Hepatic stellate cell (primary cell): Measurements from ENCODE around the gene MEPE.

Source experiments
- DNase-seq: peaks from one replicate; pipeline ENCODE4 v3.0.0; 2011; ENCODE audit warnings: low spot score

The MEPE gene

DNA sequence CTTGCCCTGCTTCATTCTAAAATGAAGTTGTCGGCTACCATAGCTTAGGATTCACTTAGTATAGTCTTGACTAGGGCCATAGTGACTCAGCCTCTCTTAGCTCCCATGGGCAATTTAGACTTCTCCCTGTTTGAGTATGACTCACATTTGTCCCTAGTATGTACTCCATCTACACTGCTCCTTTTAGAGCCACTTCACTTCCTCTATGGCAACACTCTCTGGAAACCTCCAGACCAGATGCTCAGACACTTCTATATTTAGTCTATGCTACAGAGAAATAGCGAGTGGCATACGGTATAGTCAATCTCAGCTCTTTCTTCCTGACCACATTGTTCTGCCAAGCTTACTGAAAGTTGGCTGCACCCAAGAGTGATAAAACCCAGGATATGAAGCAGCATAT is 11.2 kb downstream of the MEPE start:
- peak; percentile 34 for DNase-seq

DNA sequence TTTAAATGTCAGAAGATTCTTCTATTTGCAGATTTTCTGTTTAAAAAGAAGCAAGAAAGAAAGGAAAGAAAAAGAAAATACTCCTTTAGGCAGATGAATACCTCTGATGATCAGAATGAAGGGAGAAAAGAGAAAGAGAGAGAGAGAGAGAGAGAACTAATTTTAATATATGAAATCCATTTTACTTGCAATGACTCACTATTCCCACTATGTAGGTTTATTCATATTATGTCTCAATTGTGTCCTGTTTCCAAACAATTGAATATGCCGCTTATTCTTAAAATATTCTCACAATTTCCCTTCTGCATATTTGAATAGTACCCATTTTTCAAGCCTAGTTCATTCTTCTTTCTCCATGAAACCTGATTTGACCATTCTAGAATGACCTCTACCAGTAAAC is 11.7 kb downstream of the MEPE start:
- DNase-seq: no peak

- no peak for DNase-seq
Measured at GRCh38 chr4:87846226-87846625, 13.5 kb downstream of the MEPE start.

DNA sequence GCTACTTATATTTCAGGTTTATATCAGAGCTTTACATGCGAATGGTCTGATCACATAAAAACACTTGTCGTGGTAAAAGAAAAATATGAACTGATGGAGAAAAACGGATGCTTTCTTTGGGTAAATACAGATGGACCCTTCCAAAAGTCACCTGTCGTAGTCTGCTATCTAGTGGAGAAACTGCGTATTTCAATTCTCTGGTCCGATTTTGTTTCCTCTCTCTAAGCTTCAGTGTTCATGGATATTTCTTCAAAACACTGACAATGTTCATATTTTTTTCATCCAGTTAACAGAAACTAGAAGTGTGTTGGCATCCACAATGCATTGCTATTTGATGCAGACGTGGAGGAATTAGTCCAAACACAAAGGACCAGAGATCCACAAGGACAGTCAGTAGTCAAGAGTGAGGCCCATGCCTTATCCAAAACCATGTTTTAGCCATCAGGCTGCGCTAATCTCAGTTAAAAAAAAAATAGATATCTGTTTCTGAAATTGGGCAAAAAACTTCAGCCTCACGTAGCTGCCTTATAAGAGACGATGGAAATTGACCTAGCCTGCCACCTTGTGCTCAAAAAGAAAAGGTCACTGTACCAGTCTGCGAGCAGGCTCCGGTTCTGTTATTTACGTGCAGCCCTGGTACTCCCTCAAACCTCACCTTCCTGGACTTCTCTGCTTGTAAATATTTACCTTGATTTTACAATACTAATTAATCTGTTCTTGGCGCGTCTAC is 16.0 kb downstream of the MEPE start:
- DNase-seq: peak; percentile 42

DNA sequence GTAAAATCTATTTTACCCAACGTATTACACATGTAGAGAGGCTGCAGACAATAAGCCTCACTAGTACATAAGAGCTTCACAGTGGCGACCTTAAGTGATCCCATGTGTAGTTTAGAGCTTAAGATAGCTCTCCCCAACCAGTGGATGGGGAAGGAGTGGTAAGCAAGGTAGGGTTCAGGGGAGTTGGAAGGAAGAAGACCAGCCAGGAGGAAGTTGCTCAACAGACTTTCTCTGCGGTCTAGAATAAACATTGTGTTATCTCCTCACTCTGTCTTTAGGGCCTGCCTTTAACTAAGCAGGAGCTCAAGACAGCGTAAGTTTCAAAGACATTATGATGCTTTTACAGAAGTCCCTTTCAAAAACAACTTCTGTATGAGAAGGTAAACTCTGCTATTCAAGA is 16.8 kb downstream of the MEPE start:
- no peak for DNase-seq

- no peak for DNase-seq
Measured at GRCh38 chr4:87851332-87851731, 18.6 kb downstream of the MEPE start.

DNA sequence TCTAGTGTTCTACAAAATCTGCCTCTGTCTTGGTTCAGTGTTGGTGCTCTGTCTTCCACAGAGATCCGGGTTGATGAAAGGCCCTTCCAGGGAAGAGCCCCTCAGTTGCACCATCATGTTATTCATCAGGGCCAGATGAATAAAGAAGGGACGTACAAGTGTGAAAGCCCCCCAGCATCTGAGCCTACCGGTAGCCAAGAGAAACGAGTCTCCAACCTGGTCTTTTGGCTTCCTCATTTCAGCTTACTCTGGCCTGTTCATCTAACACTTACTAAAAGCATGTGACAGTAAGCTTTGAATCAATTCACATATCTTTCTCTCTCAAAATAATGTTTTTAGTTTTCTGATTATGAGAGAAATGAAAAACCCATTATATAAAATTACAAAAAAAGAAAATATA is 19.2 kb downstream of the MEPE start:
- DNase-seq: no peak

GRCh38 chr4:87853108-87853507 is 20.3 kb downstream of the MEPE start:
- DNase-seq: peak; percentile 25

DNA sequence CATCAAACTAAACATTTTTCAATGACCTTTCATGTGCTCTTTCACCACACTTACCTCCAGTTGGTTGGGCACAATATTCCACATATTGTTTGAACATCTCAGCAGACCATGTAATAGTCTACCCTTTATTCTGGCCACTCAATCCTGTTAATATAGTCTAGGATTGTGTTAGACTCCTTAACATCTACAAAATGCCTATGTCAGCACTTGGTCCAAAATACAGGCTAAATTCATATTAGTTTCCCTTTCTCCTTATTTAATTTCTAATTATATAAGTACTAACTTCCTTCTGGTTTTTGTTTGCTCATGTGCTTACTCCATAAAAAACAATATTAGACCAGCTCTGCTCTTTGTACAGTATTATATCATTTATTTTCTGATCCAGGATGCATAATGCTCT is 21.1 kb downstream of the MEPE start:
- no peak for DNase-seq

DNA sequence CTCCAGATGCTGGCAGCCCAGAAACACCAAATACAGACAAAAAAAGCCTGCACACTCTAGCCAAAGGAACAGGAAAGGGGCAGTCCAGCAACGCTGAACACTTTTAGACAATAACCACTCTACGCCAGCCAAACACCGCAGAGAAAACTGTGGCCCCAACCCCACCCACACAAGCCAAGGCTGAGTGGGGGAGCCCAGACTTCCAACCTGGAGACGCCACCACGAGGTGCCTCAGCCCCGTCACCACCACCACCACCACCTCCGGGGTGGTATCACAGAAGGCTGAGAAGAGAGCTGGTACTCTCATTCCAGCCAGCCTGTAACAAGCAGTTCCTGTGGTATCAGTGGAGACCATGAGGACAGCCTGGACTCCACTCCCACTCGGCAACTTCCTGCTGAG is 22.8 kb downstream of the MEPE start:
- DNase-seq: no peak

DNA sequence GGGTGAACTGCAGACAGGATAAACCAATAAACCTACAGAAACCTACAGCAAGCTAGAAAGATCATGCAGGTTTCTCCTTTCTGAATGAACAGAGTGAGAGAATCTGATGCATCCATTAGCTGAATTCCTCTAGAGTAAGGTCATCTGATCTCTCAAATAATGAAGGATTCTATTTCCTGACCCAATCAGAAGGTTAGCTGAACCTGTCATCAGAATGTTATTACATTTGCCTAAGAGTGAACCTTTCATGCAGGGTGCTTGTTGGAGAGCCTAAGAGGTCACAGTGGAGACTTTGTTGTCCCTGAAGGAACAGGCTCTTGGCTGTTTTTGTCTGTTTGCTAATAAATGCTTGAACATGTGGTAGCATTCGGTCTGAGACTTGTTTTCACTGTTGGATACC is 24.0 kb downstream of the MEPE start:
- DNase-seq: no peak

- DNase-seq: no peak
Measured at GRCh38 chr4:87857789-87858188, 25.0 kb downstream of the MEPE start.

DNA sequence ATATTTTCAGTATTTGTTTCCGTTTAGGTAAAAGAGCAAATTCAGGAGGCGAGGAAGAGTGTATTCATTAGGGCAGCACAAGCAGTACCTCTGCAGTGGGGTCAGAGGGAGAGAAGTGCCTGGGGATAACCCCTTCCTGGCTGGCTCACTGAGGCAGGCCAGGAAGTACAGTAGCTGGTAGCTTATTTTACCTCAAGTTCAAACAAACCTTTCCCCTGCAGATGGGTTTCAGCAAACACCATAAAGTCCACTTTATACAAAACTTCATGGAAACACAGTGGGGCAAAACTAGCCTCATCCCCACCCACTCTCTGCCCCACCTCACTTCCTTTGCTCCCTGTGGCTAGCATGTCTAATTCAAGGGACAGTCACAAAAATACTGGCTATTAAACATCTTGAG is 29.5 kb downstream of the MEPE start:
- DNase-seq: no peak

GRCh38 chr4:87863486-87863885 is 30.7 kb downstream of the MEPE start:
- DNase-seq: no peak

GRCh38 chr4:87864321-87864720 is 31.6 kb downstream of the MEPE start:
- no peak for DNase-seq

DNA sequence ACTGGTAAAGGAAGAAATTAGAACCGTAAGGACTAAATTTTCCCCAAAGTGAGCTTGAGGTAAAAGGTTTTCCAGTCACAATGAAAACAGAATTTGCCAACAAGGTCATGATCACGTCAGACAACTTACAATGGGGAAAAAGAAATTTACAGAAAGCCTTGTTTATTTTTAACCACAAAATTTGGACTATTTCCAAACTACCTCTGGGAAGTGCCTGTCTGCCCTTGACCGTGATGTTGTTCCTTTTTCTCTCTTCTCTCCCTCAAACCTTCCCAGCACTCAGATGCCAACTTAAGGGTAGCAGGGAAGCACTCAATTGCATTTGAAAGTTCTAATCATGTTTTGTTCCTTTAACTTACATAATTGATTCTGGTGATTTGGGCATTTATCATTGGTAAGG is 32.5 kb downstream of the MEPE start:
- no peak for DNase-seq

DNA sequence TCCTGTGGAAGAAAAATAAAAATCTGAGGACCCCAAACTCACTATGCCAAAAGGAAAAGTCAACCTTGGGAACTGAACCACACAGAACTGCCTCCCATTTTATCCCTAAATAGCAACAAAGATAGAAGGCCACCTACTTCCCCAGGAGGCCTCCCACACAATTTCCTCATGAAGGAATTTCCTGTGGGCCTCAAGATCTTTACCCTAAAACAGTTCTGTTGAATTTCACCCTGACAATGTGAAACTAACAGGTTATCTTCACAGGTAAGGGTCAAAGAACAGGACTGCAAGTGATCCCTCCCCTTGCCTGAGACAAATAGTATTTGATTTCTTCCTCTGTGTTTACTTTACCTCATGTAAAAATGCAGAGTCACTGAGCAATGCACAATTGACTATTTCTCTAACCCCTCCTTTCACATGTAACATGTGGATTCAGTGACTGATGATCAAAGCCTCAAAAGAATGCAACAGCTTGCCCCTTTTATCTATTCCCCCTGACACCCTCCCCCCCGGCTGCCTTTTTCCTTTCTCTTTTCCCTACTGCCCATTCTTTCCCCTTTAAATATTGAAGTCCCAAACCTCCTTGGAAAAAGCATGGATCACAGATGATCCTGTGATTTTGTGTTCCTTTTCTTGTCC is 33.3 kb downstream of the MEPE start:
- no peak for DNase-seq

DNA sequence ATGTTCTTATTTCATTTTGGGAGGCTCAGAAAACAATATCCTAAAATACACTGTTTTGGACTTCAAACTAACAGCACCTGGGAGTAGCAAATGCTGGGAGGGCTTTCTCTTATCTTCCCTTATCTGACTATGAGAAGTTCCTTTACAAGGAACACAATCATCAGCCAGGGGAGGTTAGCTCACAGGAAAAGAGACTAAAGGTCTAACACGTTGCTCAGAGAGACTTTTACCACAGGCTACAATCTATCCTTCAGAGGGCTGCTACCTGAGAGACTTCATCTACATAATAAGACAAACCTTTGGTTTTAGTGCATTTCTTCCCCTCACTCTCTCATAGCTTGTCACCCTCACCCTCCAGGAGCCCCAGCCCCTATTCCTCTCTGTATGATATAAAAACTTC is 35.8 kb downstream of the MEPE start:
- DNase-seq: no peak

DNA sequence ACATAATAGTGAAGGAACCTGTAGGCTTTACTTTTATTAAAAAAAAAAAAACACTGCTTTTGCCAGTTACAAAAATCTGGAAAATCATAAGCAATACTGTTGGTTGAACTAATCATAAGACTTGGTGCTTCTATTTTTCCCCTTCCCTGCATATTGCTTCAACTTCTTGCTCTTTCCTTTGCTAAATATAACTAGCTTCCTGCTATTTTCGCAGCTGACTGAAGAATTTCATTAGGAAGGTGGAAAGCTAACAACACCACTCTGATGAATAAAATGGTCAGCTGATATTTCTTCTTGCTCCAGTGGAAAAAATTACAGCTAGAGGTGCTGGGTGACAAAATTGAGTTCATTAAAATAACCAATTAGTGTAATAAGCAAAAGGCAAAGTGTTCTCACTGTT is 39.3 kb downstream of the MEPE start:
- no peak for DNase-seq

GRCh38 chr4:87875191-87875590 is 42.4 kb downstream of the MEPE start:
- DNase-seq: no peak

- DNase-seq: no peak
Measured at GRCh38 chr4:87880106-87880505, 47.3 kb downstream of the MEPE start.

- no peak for DNase-seq
Measured at GRCh38 chr4:87881115-87881514, 48.3 kb downstream of the MEPE start.

- no peak for DNase-seq
Measured at GRCh38 chr4:87882321-87882720, 49.6 kb downstream of the MEPE start.

GRCh38 chr4:87882861-87883260 is 50.1 kb downstream of the MEPE start:
- no peak for DNase-seq
